IMR-90 (cell line): ENCODE data around the gene ZNF180. TPM values are rescaled to one million over a fixed set of nuclear protein-coding genes. Genes with fewer than 3 reads are reported as not detected.

Source experiments
- ATAC-seq: fragments of 200-7000 bp; cut with Tn5 transposase; 2 replicates; pipeline ENCODE4 v1.9.1; 2020; ENCODE audit warnings: low read depth, mild to moderate bottlenecking, moderate library complexity
- BruUV-seq: library from RNA; stranded (reverse); fragments of 400-500 nt; replicated peaks from 2 replicates; lab custom pipeline; 2021; lab: Mats Ljungman, UMichigan
- CTCF ChIA-PET: fragments of 300-600 bp; formaldehyde crosslinking; extraction: SDS; loops from one replicate; lab custom pipeline; 2021; ENCODE audit warnings: antibody characterized with exemption; lab: Yijun Ruan, JAX
- POLR2A ChIA-PET: fragments of 300-600 bp; sonication (Branson Sonifier 250); formaldehyde crosslinking; loops from one replicate; lab custom pipeline; 2022; ENCODE audit warnings: antibody characterized with exemption; ENCODE audit not compliant: unreplicated experiment; lab: Charles Lee
- DNase-seq: peaks from one replicate; pipeline ENCODE4 v3.0.0; 2013
- H2AFZ ChIP-seq: replicated peaks from 2 replicates; pipeline ENCODE3; 2013; ENCODE audit warnings: low read length, mild to moderate bottlenecking; ENCODE audit not compliant: poor library complexity
- H2AK5ac ChIP-seq: 2 replicates; pipeline ENCODE4 v1.6.1; 2013; ENCODE audit warnings: low read depth, low read length, inconsistent platforms
- H2AK9ac ChIP-seq: replicated peaks from 2 replicates; pipeline ENCODE3; 2013; ENCODE audit warnings: mild to moderate bottlenecking, low read depth, low read length, moderate library complexity; ENCODE audit not compliant: poor library complexity
- H2BK120ac ChIP-seq: 2 replicates; pipeline ENCODE4 v1.6.1; 2013; ENCODE audit warnings: low read depth, low read length, inconsistent platforms
- H2BK15ac ChIP-seq: 3 replicates; pipeline ENCODE4 v1.6.1; 2013; ENCODE audit warnings: low read depth, low read length, inconsistent platforms
- H2BK20ac ChIP-seq: 2 replicates; pipeline ENCODE4 v1.6.1; 2013; ENCODE audit warnings: low read depth, mild to moderate bottlenecking, inconsistent platforms, low read length, moderate library complexity
- H2BK5ac ChIP-seq: 2 replicates; pipeline ENCODE4 v1.6.1; 2013; ENCODE audit warnings: mild to moderate bottlenecking, low read depth, low read length, inconsistent platforms; ENCODE audit not compliant: poor library complexity, severe bottlenecking
- H3K14ac ChIP-seq: replicated peaks from 2 replicates; pipeline ENCODE4 v1.6.1; 2013; ENCODE audit warnings: low read depth, low read length, inconsistent platforms
- H3K18ac ChIP-seq: 2 replicates; pipeline ENCODE4 v1.6.1; 2013; ENCODE audit warnings: low read depth, low read length, control low read depth
- H3K23ac ChIP-seq: 2 replicates; pipeline ENCODE4 v1.6.1; 2013; ENCODE audit warnings: low read depth, low read length, inconsistent platforms
- H3K27ac ChIP-seq: 2 replicates; pipeline ENCODE4 v1.5.1; 2013; ENCODE audit warnings: mild to moderate bottlenecking, control low read depth, low read length; ENCODE audit not compliant: insufficient read depth
- H3K27me3 ChIP-seq: 2 replicates; pipeline ENCODE4 v1.6.1; 2013; ENCODE audit warnings: low read length; ENCODE audit not compliant: control insufficient read depth, insufficient read depth
- H3K36me3 ChIP-seq: 2 replicates; pipeline ENCODE4 v1.6.1; 2013; ENCODE audit warnings: low read length, mixed read lengths; ENCODE audit not compliant: control insufficient read depth, insufficient read depth
- H3K4ac ChIP-seq: 2 replicates; pipeline ENCODE4 v1.6.1; 2013; ENCODE audit warnings: low read depth, low read length, inconsistent platforms
- H3K4me1 ChIP-seq: 2 replicates; pipeline ENCODE4 v1.6.1; 2013; ENCODE audit warnings: low read length, mixed read lengths; ENCODE audit not compliant: control insufficient read depth, insufficient read depth
- H3K4me2 ChIP-seq: 2 replicates; pipeline ENCODE4 v1.6.1; 2013; ENCODE audit warnings: low read depth, mild to moderate bottlenecking, control low read depth, low read length, moderate library complexity
- H3K4me3 ChIP-seq: 2 replicates; pipeline ENCODE4 v1.5.1; 2013; ENCODE audit warnings: low read depth, mild to moderate bottlenecking, control low read depth, low read length, moderate library complexity; ENCODE audit not compliant: insufficient read depth
- H3K56ac ChIP-seq: 2 replicates; pipeline ENCODE4 v1.6.1; 2013; ENCODE audit warnings: low read length, inconsistent platforms; ENCODE audit not compliant: insufficient read depth; ENCODE audit errors: extremely low read depth
- H3K79me1 ChIP-seq, 2 experiments: 2 replicates each; pipeline ENCODE4 v1.6.1; 2013; ENCODE audit warnings: low read length in 2 of 2, inconsistent platforms in 1 of 2, low read depth in 1 of 2
- H3K9ac ChIP-seq: 2 replicates; pipeline ENCODE4 v1.6.1; 2013; ENCODE audit warnings: low read depth, low read length, control low read depth
- H3K9me1 ChIP-seq: 2 replicates; pipeline ENCODE4 v1.6.1; 2013; ENCODE audit warnings: low read length, inconsistent platforms; ENCODE audit not compliant: insufficient read depth
- H3K9me3 ChIP-seq: 2 replicates; pipeline ENCODE4 v1.6.1; 2013; ENCODE audit warnings: low read length; ENCODE audit not compliant: control insufficient read depth, insufficient read depth
- H4K20me1 ChIP-seq: 2 replicates; pipeline ENCODE4 v1.6.1; 2013; ENCODE audit warnings: low read length, inconsistent platforms; ENCODE audit not compliant: insufficient read depth
- H4K5ac ChIP-seq: 2 replicates; pipeline ENCODE4 v1.6.1; 2013; ENCODE audit warnings: mild to moderate bottlenecking, low read depth, low read length, control low read depth
- H4K8ac ChIP-seq, 2 experiments: 2 replicates each; pipeline ENCODE4 v1.6.1; 2013; ENCODE audit warnings: low read depth in 2 of 2, low read length in 2 of 2, control low read depth in 1 of 2, inconsistent platforms in 1 of 2
- H4K91ac ChIP-seq: 2 replicates; pipeline ENCODE4 v1.6.1; 2013; ENCODE audit warnings: low read depth, low read length, inconsistent platforms; ENCODE audit not compliant: insufficient read depth
- CEBPB ChIP-seq: IDR thresholded peaks from 2 replicates; pipeline ENCODE4 v1.6.1; 2012; ENCODE audit warnings: low read depth, low read length, improper control_type of control experiment
- MXI1 ChIP-seq: IDR thresholded peaks from 2 replicates; pipeline ENCODE4 v1.6.1; 2012; ENCODE audit warnings: low read depth, mild to moderate bottlenecking, low read length, moderate library complexity, borderline replicate concordance
- POLR2A ChIP-seq: IDR thresholded peaks from 2 replicates; pipeline ENCODE4 v1.6.1; 2012; ENCODE audit warnings: mild to moderate bottlenecking, low read depth, low read length
- WGBS, 2 experiments: methylation state at CpG; one replicate each; pipeline versions ENCODE4 v1.1.5 to v1.1.7; 2013; ENCODE audit warnings: missing lambda C conversion rate in 2 of 2; ENCODE audit not compliant: insufficient read length in 1 of 2; ENCODE audit errors: extremely low coverage in 2 of 2; 5-methylcytosine and 5-hydroxymethylcytosine counted together
- dilution Hi-C: fragments of 300-500 bp; cut with HindIII; formaldehyde crosslinking; loops from one replicate; pipeline ENCODE4 v1.14.3; 2018; ENCODE audit warnings: low sequenced_read_pairs; ENCODE audit not compliant: unreplicated experiment
- in situ Hi-C: fragments of 300-500 bp; cut with MboI; formaldehyde crosslinking; loops from 3 replicates; pipeline ENCODE4 v1.14.3; 2019; ENCODE audit warnings: low sequenced_read_pairs, inconsistent platforms, mixed read lengths
- intact Hi-C: fragments of 100-400 bp; cut with micrococcal nuclease; formaldehyde crosslinking; loops from 2 replicates; pipeline ENCODE4 v1.10.0; 2022
- polyA plus RNA-seq, 3 experiments: library from polyadenylated mRNA; depleted of rRNA; stranded (reverse); fragments of >200 nt; gene quantifications; 2 replicates each; pipeline ENCODE4 v1.2.3, GENCODE V29; 2012; ENCODE audit warnings: low replicate concordance in 1 of 3
- total RNA-seq: library from RNA; depleted of rRNA; stranded (reverse); fragments of >200 nt; gene quantifications from 2 replicates; pipeline ENCODE4 v1.2.3, GENCODE V29; 2012
- TF ChIP-seq, protein P1 (sequence below): fragments of 150-350 bp; IDR thresholded peaks from 2 replicates; pipeline ENCODE4 v1.6.1; 2017; ENCODE audit warnings: mild to moderate bottlenecking, antibody characterized with exemption, low read length, low read depth

The ZNF180 gene
- total and polyA plus RNA-seq, 2 of the 4 experiments (the other 2 are of a cell fraction) = 2.8 to 26.3 TPM

DNA sequence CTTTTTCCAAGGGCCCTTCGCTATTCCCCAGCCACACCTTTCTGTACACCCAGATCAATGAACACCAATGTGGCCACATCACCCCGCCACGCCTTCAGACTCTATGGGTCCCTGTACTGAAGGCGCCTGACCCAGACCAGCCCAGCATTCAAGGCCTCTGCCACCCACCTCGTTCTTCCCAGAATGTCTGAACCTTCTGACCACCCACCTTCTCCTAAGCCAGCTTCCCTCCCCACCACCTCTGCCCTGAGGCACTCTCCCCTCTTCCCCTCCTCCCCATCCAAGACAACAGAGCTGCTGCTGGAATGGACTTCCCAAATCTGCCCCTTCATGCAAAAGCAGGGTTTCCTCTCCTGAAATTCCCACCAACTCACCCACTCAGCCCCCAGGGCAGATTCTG is 32.5 kb upstream of the ZNF180 start:
- intact Hi-C loops = no loop called here
- in situ Hi-C loops = no loop called here
- H2AK9ac ChIP-seq = no peak overlapping the region
- DNase-seq (no peak), ATAC-seq (no peak)
- H2AK5ac ChIP-seq = no peak overlapping the region
- H3K4me3 ChIP-seq = no peak overlapping the region
- dilution Hi-C loops = no loop called here
- H4K8ac ChIP-seq = no peak overlapping the region
- H3K4ac ChIP-seq = no peak overlapping the region
- H2BK120ac ChIP-seq = no peak overlapping the region
- CTCF ChIA-PET = no interaction called here
- no peak overlapping the region for H3K14ac ChIP-seq
- TF ChIP-seq POLR2A (no peak), MXI1 (no peak), CEBPB (no peak)
- TF ChIP-seq, protein P1, sequence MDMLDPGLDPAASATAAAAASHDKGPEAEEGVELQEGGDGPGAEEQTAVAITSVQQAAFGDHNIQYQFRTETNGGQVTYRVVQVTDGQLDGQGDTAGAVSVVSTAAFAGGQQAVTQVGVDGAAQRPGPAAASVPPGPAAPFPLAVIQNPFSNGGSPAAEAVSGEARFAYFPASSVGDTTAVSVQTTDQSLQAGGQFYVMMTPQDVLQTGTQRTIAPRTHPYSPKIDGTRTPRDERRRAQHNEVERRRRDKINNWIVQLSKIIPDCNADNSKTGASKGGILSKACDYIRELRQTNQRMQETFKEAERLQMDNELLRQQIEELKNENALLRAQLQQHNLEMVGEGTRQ = no peak
- H3K36me3 ChIP-seq = no peaks in the 10 kb centered on the region
- H2BK15ac ChIP-seq = no peak overlapping the region
- no peak overlapping the region for H2AFZ ChIP-seq
- no peak overlapping the region for H2BK5ac ChIP-seq
- H3K4me1 ChIP-seq = no peaks in the 10 kb centered on the region
- no peak overlapping the region for H4K5ac ChIP-seq
- H3K27ac ChIP-seq = no peak overlapping the region
- H2BK20ac ChIP-seq = no peak overlapping the region
- peaks cover 18% of the 10 kb centered on the region for H3K27me3 ChIP-seq
- H3K9ac ChIP-seq = no peak overlapping the region
- no peaks in the 10 kb centered on the region for H3K79me1 ChIP-seq
- H3K9me3 ChIP-seq = no peaks in the 10 kb centered on the region
- no peak overlapping the region for H3K56ac ChIP-seq
- H3K4me2 ChIP-seq = no peak overlapping the region
- no peaks in the 10 kb centered on the region for H3K9me1 ChIP-seq
- POLR2A ChIA-PET = no interaction called here
- 59% methylated on average over 4 of the region's 5 CpGs; no CpG with 5 or more reads in 1 of the 2 experiments for WGBS, 2 experiments
- H4K20me1 ChIP-seq = no peaks in the 10 kb centered on the region
- BruUV-seq = no TSS peak
- H4K91ac ChIP-seq = no peak overlapping the region
- H3K23ac ChIP-seq = no peak overlapping the region
- H3K18ac ChIP-seq = no peak overlapping the region
